Measurements from ENCODE around the gene PRELID3B. TPM values are rescaled to one million over a fixed set of nuclear protein-coding genes. Genes with fewer than 3 reads are reported as not detected.
A peak's percentile ranks its signal among the peaks of the same experiment; 100 is the strongest.

PRELID3B gene
- total and polyA plus RNA-seq, 2 of the 13 experiments (the other 11 are each of a cell fraction or from before 2014, with no cell fraction given): 23.3 to 42.6 TPM

GRCh38 chr20:58989196-58989595 is 53.4 kb downstream of the PRELID3B start:
- H3K4me3 ChIP-seq (replicated peaks in 1 of 3; ENCODE audit: insufficient read depth in 1 of 3, low read depth in 2 of 3, low read length in 3 of 3): no peak overlapping the region
- TSS peak; percentile 8 for BruUV-seq (replicated peaks)
- intact Hi-C loops (cut with micrococcal nuclease; ENCODE audit: unreplicated experiment): no loop called here
- H3K27me3 ChIP-seq (ENCODE audit: control insufficient read depth in 1 of 2, insufficient read depth in 2 of 2, low read length in 2 of 2): no peaks in the 10 kb centered on the region
- POLR2A ChIA-PET: no interaction called here
- no peaks in the 10 kb centered on the region for H3K9me3 ChIP-seq (ENCODE audit: low read length)
- DNase-seq (ENCODE audit: low spot score) (no peak), FAIRE-seq (no peak), ATAC-seq (no peak)
- peaks cover 69% of the 10 kb centered on the region for H3K4me1 ChIP-seq (ENCODE audit: insufficient read depth, low read length)
- H4K20me1 ChIP-seq (ENCODE audit: insufficient read depth, low read length): peaks cover 16% of the 10 kb centered on the region
- H2AFZ ChIP-seq (ENCODE audit: low read length): no peak overlapping the region
- CTCF ChIA-PET (ENCODE audit: low intra/inter-chr PET ratio, low total read pairs): no interaction called here
- in situ Hi-C loops (cut with HindIII; ENCODE audit: extremely low pct_ligation_motif_present, low pct_unique_long_range_greater_than_20kb): no loop called here
- no peak overlapping the region for H3K9ac ChIP-seq (ENCODE audit: insufficient read depth, low read depth, low read length)
- no peak overlapping the region for H3K4me2 ChIP-seq (ENCODE audit: low read depth, low read length)
- peaks cover 60 to 89% of the 10 kb centered on the region in 2 experiments for H3K36me3 ChIP-seq (replicated peaks in 1 of 2; ENCODE audit: control insufficient read depth in 1 of 2, insufficient read depth in 2 of 2, low read length in 2 of 2)
- TF ChIP-seq SALL2 (CRISPR knock-in tag; IDR thresholded peaks at IDR 0.05) (no peak), ZNF674 (CRISPR knock-in tag; IDR thresholded peaks at IDR 0.05; ENCODE audit: low read depth) (no peak), U2AF1 (optimal IDR thresholded peaks at IDR 0.05; ENCODE audit: low read depth, low read length) (no peak), ZFY (CRISPR knock-in tag; IDR thresholded peaks at IDR 0.05) (no peak), MBD4 (IDR thresholded peaks at IDR 0.05; ENCODE audit: borderline replicate concordance, low read length) (no peak), HHEX (CRISPR knock-in tag; IDR thresholded peaks at IDR 0.05) (no peak), ZIK1 (CRISPR knock-in tag; IDR thresholded peaks at IDR 0.05; ENCODE audit: borderline replicate concordance, low read depth) (no peak), ZNF577 (CRISPR knock-in tag; IDR thresholded peaks at IDR 0.05; ENCODE audit: borderline replicate concordance, low read depth) (no peak), TOE1 (CRISPR knock-in tag; IDR thresholded peaks at IDR 0.05) (no peak)
- TF ChIP-seq, protein P1, sequence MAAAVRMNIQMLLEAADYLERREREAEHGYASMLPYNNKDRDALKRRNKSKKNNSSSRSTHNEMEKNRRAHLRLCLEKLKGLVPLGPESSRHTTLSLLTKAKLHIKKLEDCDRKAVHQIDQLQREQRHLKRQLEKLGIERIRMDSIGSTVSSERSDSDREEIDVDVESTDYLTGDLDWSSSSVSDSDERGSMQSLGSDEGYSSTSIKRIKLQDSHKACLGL (CRISPR knock-in tag; IDR thresholded peaks at IDR 0.05): no peak
- H3K27ac ChIP-seq (ENCODE audit: extremely low read length, insufficient read depth, low read length): no peak overlapping the region
- H3K79me2 ChIP-seq (ENCODE audit: insufficient read depth, low read length): peaks cover 22% of the 10 kb centered on the region
- 97% methylated on average over 10 of the region's 10 CpGs for WGBS (ENCODE audit: low lambda C conversion rate)

DNA sequence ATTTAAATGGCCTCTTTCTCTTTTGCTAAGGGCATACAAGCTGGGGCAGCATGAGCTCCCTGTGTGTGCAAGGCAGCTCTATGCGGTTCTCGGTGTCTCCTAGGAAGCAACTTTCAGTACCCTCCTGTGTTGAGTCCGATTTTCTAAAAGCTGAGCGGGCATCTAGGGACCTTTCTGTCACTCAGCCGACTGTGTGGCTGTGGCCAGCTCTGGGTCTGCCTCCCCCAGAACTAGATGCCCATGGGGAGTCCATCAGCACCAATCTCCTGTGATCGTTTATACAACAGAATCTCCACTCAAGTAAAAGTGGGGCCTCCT is 54.1 kb downstream of the PRELID3B start:
- H3K27me3 ChIP-seq (ENCODE audit: control insufficient read depth in 1 of 2, insufficient read depth in 2 of 2, low read length in 2 of 2): no peaks in the 10 kb centered on the region
- H2AFZ ChIP-seq (ENCODE audit: low read length): no peak overlapping the region
- H3K36me3 ChIP-seq (replicated peaks in 1 of 2; ENCODE audit: control insufficient read depth in 1 of 2, insufficient read depth in 2 of 2, low read length in 2 of 2): peaks cover 55 to 83% of the 10 kb centered on the region in 2 experiments
- H3K9ac ChIP-seq (ENCODE audit: insufficient read depth, low read depth, low read length): no peak overlapping the region
- WGBS (ENCODE audit: low lambda C conversion rate): 97% methylated on average over 6 of the region's 6 CpGs
- in situ Hi-C loops (cut with HindIII; ENCODE audit: extremely low pct_ligation_motif_present, low pct_unique_long_range_greater_than_20kb) (no loop called here), intact Hi-C loops (cut with micrococcal nuclease; ENCODE audit: unreplicated experiment) (no loop called here)
- DNase-seq (ENCODE audit: low spot score) (no peak), ATAC-seq (no peak), FAIRE-seq (no peak)
- ChIA-PET POLR2A (interaction anchor here (1.4 kb wide), 1 partner anchor 44 kb away, joined by 6 read pairs; the partner anchor contains the start of gene ATP5F1E), CTCF (ENCODE audit: low intra/inter-chr PET ratio, low total read pairs) (no interaction called here)
- peaks cover 73% of the 10 kb centered on the region for H3K4me1 ChIP-seq (ENCODE audit: insufficient read depth, low read length)
- TF ChIP-seq RBM22 (optimal IDR thresholded peaks at IDR 0.05; ENCODE audit: low read length) (peak; percentile 50), ZNF598 (CRISPR knock-in tag; IDR thresholded peaks at IDR 0.05; ENCODE audit: borderline replicate concordance) (no peak)
- H3K9me3 ChIP-seq (ENCODE audit: low read length): no peaks in the 10 kb centered on the region
- H3K4me3 ChIP-seq (replicated peaks in 1 of 3; ENCODE audit: insufficient read depth in 1 of 3, low read depth in 2 of 3, low read length in 3 of 3): no peak overlapping the region
- BruUV-seq (replicated peaks): no TSS peak
- no peak overlapping the region for H3K4me2 ChIP-seq (ENCODE audit: low read depth, low read length)
- H4K20me1 ChIP-seq (ENCODE audit: insufficient read depth, low read length): peaks cover 21% of the 10 kb centered on the region
- peaks cover 29% of the 10 kb centered on the region for H3K79me2 ChIP-seq (ENCODE audit: insufficient read depth, low read length)
- no peak overlapping the region for H3K27ac ChIP-seq (ENCODE audit: extremely low read length, insufficient read depth, low read length)

Data from HepG2 (cell line).